ENCODE results near the gene SPIB. TPM values are rescaled to one million over a fixed set of nuclear protein-coding genes. Genes with fewer than 3 reads are reported as not detected.
"Not testable (repeated sequence)": the region's sequence is repeated elsewhere in the genome, so short reads cannot be mapped to it uniquely, and the experiment has no call there.

SPIB gene
- total RNA-seq, 1 donor from 2014 or later = not detected

GRCh38 chr19:50467566-50467965, 48.8 kb downstream of the SPIB start:
- H3K4me3 ChIP-seq (ENCODE audit: low read depth, low read length) = no peak overlapping the region
- no peak for TF ChIP-seq CTCF (conservative IDR thresholded peaks at IDR 0.05; ENCODE audit: low read depth, low read length)
- no peak for DNase-seq (ENCODE audit: low read depth)

- TF ChIP-seq CTCF (conservative IDR thresholded peaks at IDR 0.05; ENCODE audit: low read depth, low read length) = no peak
- no peak for DNase-seq (ENCODE audit: low read depth)
- H3K4me3 ChIP-seq (ENCODE audit: low read depth, low read length) = no peak overlapping the region
Observed at GRCh38 chr19:50468818-50469217, 50.1 kb downstream of the SPIB start.

- DNase-seq (ENCODE audit: low read depth); H3K4me3 ChIP-seq (ENCODE audit: low read depth, low read length): not testable (repeated sequence)
Observed at GRCh38 chr19:50473336-50473735, 54.6 kb downstream of the SPIB start.

- TF ChIP-seq CTCF (conservative IDR thresholded peaks at IDR 0.05; ENCODE audit: low read depth, low read length) = no peak
- no peak for DNase-seq (ENCODE audit: low read depth)
- H3K4me3 ChIP-seq (ENCODE audit: low read depth, low read length) = no peak overlapping the region
Observed at GRCh38 chr19:50475101-50475568, 56.4 kb downstream of the SPIB start.

- no peak for TF ChIP-seq CTCF (conservative IDR thresholded peaks at IDR 0.05; ENCODE audit: low read depth, low read length)
- DNase-seq (ENCODE audit: low read depth) = no peak
- H3K4me3 ChIP-seq (ENCODE audit: low read depth, low read length) = peak overlapping the region; percentile 98
Observed at GRCh38 chr19:50475736-50476223, 57.0 kb downstream of the SPIB start.

GRCh38 chr19:50476224-50476906, 57.6 kb downstream of the SPIB start, which contains the start of the genes EMC10 and GARIN5A:
EMC10 (plus strand) TSS chr19:50476507; CDS start chr19:50476545, 38 bp downstream.
GARIN5A (minus strand) TSS chr19:50476848; CDS start chr19:50476388, 460 bp downstream.
- peak within 1 kb of the TSS; percentile 98 for H3K4me3 ChIP-seq (ENCODE audit: low read depth, low read length)
- no peak for TF ChIP-seq CTCF (conservative IDR thresholded peaks at IDR 0.05; ENCODE audit: low read depth, low read length)
- DNase-seq (ENCODE audit: low read depth) = no peak

GRCh38 chr19:50476907-50477238, 58.1 kb downstream of the SPIB start:
- peak overlapping the region; percentile 98 for H3K4me3 ChIP-seq (ENCODE audit: low read depth, low read length)
- no peak for DNase-seq (ENCODE audit: low read depth)
- no peak for TF ChIP-seq CTCF (conservative IDR thresholded peaks at IDR 0.05; ENCODE audit: low read depth, low read length)
